Mucosa of descending colon (tissue), 3 donors: ENCODE data around the gene RTN4RL2. TPM values are rescaled to one million over a fixed set of nuclear protein-coding genes. Genes with fewer than 3 reads are reported as not detected.

Experiments
- ATAC-seq: fragments of 200-7000 bp; cut with Tn5 transposase; one replicate; pipeline ENCODE4 v1.9.1; 2020; ENCODE audit warnings: mild to moderate bottlenecking, moderate library complexity
- DNase-seq, 3 donors: peaks; one replicate each; pipeline ENCODE4 v3.0.0-alpha.2; 2020
- H3K36me3 ChIP-seq: fragments of 200-600 bp; one replicate; pipeline ENCODE4 v1.8.0; 2021; ENCODE audit warnings: low read depth, mild to moderate bottlenecking
- H3K4me1 ChIP-seq: fragments of 200-600 bp; one replicate; pipeline ENCODE4 v1.8.0; 2021; ENCODE audit warnings: low read depth, mild to moderate bottlenecking
- H3K4me3 ChIP-seq: fragments of 200-600 bp; one replicate; pipeline ENCODE4 v1.8.0; 2021; ENCODE audit warnings: mild to moderate bottlenecking
- H3K9me3 ChIP-seq: fragments of 200-600 bp; one replicate; pipeline ENCODE4 v1.8.0; 2021; ENCODE audit warnings: mild to moderate bottlenecking
- intact Hi-C, 2 donors: fragments of 100-400 bp; cut with DNase I in 1 of 2; cut with micrococcal nuclease in 1 of 2; formaldehyde crosslinking; loops; one replicate each; pipeline versions ENCODE4 v1.11.0 to v1.11.1; 2022; cut with DNase I, micrococcal nuclease
- total RNA-seq, 3 donors: library from RNA; stranded (reverse); fragmentation: NEBNext Ultra II Directional in 2 of 3; extraction: Animal tissue kit (Norgen Biotek cat#: 25700) in 2 of 3; gene quantifications; one replicate each; pipeline versions ENCODE4 v1.2.1 to v1.2.4, GENCODE V29; 2021 to 2023
- TF ChIP-seq, protein P1 (sequence below): fragments of 200-600 bp; IDR thresholded peaks from one replicate; pipeline ENCODE4 v1.8.0; 2022; ENCODE audit warnings: antibody characterized with exemption, mild to moderate bottlenecking
- donor health status: DM: no; HTN: no; CAD: no; lungs with moderate emphysema.
- donor health status: DM: no; HTN: no; CAD: no.
- donor health status: DM: no; HTN: yes; CAD: no.

The RTN4RL2 gene
- total RNA-seq, 3 donors from 2014 or later, result 0.38 to 0.73 (median 0.48) TPM

DNA sequence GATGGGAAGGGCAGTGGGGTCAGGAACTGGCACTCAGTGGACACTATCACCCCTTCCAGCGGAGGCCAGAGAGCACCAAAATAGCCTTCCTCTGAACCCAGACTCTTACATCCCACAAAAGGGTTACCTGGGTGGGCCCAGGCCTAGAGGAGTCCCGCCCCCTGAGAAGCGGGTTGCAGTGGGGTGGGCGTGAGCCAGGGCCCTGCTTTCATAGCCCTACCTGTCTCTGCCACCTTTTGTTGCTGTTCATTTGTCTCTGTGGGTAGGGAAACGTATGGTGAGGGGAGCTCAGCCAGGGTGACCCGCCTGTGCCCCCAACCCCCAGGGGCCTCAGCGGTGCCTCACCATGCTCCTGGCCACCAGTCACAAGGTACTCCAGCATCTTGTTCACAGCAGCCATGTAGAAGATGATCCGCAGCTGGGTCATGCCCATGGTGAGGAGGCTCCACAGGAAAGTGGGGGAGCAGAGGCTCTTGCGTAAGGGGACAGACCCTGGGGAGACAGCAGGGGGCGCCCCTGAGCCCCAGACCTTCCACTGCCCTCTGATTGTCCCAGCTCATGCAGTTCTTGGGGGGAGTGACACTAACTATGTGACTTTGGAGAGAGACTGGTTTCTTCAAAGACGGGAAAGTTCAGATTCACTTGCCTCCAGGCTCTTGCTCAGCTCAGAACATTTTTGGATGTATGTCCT, 31.2 kb downstream of the RTN4RL2 start:
- DNase-seq (peak in 2 of 3 donors; percentile 58 to 64), ATAC-seq (peak; percentile 65)
- intact Hi-C loops, result loop anchor here (5.0 kb wide), 1 partner anchor 36 kb away; no protein-coding TSS in a partner anchor
- Histone ChIP-seq H3K36me3 (no peaks in the 10 kb centered on the region), H3K4me3 (no peak overlapping the region), H3K9me3 (no peaks in the 10 kb centered on the region), H3K4me1 (no peaks in the 10 kb centered on the region)
- TF ChIP-seq, protein P1, sequence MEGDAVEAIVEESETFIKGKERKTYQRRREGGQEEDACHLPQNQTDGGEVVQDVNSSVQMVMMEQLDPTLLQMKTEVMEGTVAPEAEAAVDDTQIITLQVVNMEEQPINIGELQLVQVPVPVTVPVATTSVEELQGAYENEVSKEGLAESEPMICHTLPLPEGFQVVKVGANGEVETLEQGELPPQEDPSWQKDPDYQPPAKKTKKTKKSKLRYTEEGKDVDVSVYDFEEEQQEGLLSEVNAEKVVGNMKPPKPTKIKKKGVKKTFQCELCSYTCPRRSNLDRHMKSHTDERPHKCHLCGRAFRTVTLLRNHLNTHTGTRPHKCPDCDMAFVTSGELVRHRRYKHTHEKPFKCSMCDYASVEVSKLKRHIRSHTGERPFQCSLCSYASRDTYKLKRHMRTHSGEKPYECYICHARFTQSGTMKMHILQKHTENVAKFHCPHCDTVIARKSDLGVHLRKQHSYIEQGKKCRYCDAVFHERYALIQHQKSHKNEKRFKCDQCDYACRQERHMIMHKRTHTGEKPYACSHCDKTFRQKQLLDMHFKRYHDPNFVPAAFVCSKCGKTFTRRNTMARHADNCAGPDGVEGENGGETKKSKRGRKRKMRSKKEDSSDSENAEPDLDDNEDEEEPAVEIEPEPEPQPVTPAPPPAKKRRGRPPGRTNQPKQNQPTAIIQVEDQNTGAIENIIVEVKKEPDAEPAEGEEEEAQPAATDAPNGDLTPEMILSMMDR, result peak; percentile 57

DNA sequence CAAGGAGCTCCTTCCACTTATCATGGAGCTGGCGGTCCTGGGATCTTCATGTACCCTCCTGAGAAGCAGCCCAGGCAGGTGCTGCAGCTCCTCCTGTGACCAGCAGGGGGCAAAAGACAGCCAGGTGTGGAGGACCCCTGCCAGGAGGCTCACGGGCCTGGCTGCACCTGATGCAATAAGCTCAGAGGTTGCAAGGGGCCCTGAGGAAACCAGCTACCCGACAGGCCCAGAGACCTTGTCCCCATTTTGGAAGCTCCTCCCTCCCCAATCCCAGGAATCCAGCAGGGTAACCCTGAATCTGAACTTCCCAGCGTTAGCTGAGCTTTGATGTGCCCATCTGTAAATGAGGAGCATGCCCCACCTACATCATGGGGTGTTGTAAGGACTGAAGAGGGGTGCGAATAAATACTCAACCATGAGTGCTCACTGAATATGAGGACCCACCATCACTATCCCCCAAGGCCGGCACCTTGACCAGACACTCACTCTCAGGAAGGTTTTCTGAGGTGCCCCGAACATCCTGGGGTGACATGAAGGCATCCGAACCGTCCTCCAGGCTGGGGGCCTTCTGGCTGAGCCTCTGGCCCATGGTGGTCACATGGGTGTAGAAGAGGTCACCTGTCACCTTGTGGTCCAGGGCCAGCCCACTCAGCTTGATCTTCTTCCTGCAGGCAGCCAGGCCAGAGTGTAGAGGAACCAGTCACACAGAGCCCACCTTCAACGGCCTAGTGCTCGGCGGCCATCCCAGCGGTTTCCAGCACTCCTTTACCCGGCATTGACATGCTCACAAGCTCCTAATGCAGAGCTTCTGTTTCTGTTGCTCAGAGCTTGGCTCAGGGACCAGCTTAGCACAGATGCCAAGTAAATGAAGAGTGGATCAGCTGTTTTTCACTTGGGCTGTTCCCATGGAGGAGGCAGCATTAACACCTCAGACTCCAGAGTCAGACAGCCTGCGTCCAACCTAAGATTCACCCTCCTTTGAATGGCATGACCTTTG, 33.5 kb downstream of the RTN4RL2 start:
- no peaks in the 10 kb centered on the region for H3K4me1 ChIP-seq
- no peaks in the 10 kb centered on the region for H3K9me3 ChIP-seq
- intact Hi-C loops, result loop anchor here (5.0 kb wide), 1 partner anchor 33 kb away; no protein-coding TSS in a partner anchor
- TF ChIP-seq, protein P1, result peak; percentile 84
- DNase-seq (peak in 2 of 3 donors; percentile 74 to 77), ATAC-seq (peak; percentile 88)
- H3K36me3 ChIP-seq, result no peaks in the 10 kb centered on the region
- no peak overlapping the region for H3K4me3 ChIP-seq

DNA sequence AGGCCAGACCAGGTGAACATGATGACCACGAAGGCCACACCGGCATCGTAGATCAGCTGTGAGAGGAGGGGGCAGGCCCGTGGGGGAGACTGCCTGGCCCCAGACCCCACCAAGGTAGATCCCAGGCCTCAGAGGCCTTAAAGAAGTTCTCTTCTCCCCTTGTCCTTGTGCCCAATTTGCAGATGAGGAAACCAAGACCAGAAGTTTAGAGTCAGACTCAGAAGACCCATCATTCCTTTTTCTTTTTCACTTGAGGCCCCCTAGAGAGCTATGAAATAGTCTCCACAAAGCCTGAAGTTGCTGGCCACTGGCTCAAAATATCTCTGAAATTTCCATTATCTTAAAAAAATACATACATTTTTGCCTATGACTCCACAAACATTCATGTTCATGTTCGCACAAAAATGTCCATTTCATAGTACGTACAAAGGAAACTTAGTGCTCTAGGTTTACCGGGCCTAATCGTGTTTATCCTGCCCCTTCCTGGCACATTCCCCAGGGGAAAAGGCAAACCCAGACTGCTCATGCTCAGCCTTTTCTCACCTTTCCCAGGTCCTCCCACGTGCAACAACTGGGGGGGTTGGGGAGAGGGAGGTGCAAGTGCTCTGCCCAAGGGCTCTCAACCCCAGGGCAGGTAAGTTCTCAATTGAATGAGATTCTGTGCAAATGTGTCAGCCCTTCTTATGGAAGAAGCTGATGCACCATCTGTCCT, 35.9 kb downstream of the RTN4RL2 start:
- Histone ChIP-seq H3K36me3 (no peaks in the 10 kb centered on the region), H3K4me1 (peaks cover 5% of the 10 kb centered on the region), H3K4me3 (no peak overlapping the region), H3K9me3 (no peaks in the 10 kb centered on the region)
- intact Hi-C loops, result no loop called here
- TF ChIP-seq, protein P1, result no peak
- no peak for DNase-seq
- ATAC-seq, result no peak

DNA sequence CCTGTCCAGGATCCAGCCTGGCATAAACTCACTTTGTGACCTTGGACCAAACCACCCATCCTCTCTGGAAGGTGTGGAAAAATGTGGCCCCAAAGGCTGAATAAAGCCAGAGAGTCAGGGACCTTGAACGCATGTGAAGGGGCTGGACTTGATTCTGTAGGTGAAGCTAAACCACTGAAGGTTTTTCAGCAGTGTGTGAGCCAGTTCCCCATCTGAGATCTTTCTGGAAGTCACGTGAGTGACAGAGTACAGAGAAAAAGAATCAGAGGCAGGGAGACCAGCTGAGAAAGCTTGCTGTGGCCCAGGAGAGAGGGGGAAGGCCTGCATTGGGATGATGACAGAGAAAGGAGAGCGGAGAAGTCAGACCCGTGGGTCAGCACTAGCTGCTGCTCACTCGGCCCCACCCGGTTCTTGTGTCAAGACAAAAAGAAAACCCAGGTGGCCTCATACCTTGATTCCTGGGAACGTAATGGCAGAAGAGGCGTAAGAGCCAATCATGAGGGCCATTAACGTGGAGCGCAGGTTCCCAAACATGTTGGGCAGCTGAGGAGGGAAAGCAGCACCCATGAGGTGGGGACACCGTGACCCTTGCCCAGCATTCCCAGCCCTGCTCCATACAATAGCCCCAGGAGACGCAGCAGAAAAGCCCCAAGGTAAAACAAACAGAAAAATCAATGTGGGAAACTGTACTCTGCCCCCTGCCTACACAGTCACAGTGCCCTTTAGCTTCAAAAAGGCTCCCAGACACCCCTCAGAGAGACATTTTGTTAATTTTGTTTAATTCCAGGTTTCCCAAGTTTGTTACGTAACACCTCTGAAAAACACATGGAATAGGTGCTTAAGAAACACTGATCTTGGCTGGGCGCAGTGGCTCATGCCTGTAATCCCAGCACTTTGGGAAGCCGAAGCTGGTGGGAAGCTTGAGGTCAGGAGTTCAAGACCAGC, 37.2 kb downstream of the RTN4RL2 start:
- H3K36me3 ChIP-seq, result no peaks in the 10 kb centered on the region
- H3K9me3 ChIP-seq, result no peaks in the 10 kb centered on the region
- TF ChIP-seq, protein P1, result no peak
- no peak overlapping the region for H3K4me3 ChIP-seq
- peaks cover 5% of the 10 kb centered on the region for H3K4me1 ChIP-seq
- ATAC-seq, result no peak
- DNase-seq, result no peak
- intact Hi-C loops, result no loop called here
